ENCODE measurements around the gene EFCAB8. TPM values are rescaled to one million over a fixed set of nuclear protein-coding genes. Genes with fewer than 3 reads are reported as not detected.

Gene EFCAB8
- total and polyA plus RNA-seq, 4 experiments from 2014 or later, result 1.5 to 1.8 TPM; not detected in 2

GRCh38 chr20:32984196-32984595 is 125.5 kb downstream of the EFCAB8 start:
- intact Hi-C loops (cut with micrococcal nuclease), result no loop called here
- Mint-ChIP-seq H3K4me1 (peaks cover 5 to 19% (median 7%) of the 10 kb centered on the region in 4 donors), H3K4me3 (no peak overlapping the region), H3K27me3 (no peaks in the 10 kb centered on the region), H3K9me3 (no peaks in the 10 kb centered on the region), H3K27ac (peak overlapping the region in 1 of 7 donors; percentile 32), H3K36me3 (no peaks in the 10 kb centered on the region)
- no peaks in the 10 kb centered on the region for H3K4me1 ChIP-seq (ENCODE audit: insufficient read depth, low read length)
- CTCF ChIA-PET (ENCODE audit: partially characterized antibody), result interaction anchor here (1.0 to 2.3 kb wide), 2 partner anchors 11 to 38 kb away, joined by 5 to 9 read pairs; no protein-coding TSS in a partner anchor
- H3K27ac ChIP-seq (ENCODE audit: low read depth, low read length), result no peak overlapping the region
- no peaks in the 10 kb centered on the region for H3K27me3 ChIP-seq (ENCODE audit: insufficient read depth, low read length)
- no peak overlapping the region for H3K4me3 ChIP-seq (ENCODE audit: low read length in 2 of 2)
- no peaks in the 10 kb centered on the region for H3K9me3 ChIP-seq (ENCODE audit: control insufficient read depth in 1 of 2, low read length in 2 of 2)
- POLR2A ChIA-PET (ENCODE audit: partially characterized antibody), result interaction anchor here (0.6 to 3.2 kb wide), 2 partner anchors 12 to 222 kb away, joined by 3 to 15 read pairs; no protein-coding TSS in a partner anchor
- DNase-seq, result no peak
- no peaks in the 10 kb centered on the region for H3K36me3 ChIP-seq (ENCODE audit: insufficient read depth, low read length)

GRCh38 chr20:32984631-32985354 is 126.1 kb downstream of the EFCAB8 start:
- no peaks in the 10 kb centered on the region for H3K4me1 ChIP-seq (ENCODE audit: insufficient read depth, low read length)
- Mint-ChIP-seq H3K36me3 (no peaks in the 10 kb centered on the region), H3K27me3 (no peaks in the 10 kb centered on the region), H3K4me3 (no peak overlapping the region), H3K4me1 (peaks cover 7 to 19% (median 7%) of the 10 kb centered on the region in 4 donors), H3K9me3 (no peaks in the 10 kb centered on the region), H3K27ac (peak overlapping the region in 1 of 7 donors; percentile 12)
- no peak overlapping the region for H3K27ac ChIP-seq (ENCODE audit: low read depth, low read length)
- no peaks in the 10 kb centered on the region for H3K27me3 ChIP-seq (ENCODE audit: insufficient read depth, low read length)
- H3K36me3 ChIP-seq (ENCODE audit: insufficient read depth, low read length), result no peaks in the 10 kb centered on the region
- no peak overlapping the region for H3K4me3 ChIP-seq (ENCODE audit: low read length in 2 of 2)
- CTCF ChIA-PET (ENCODE audit: partially characterized antibody), result interaction anchor here (1.3 to 2.3 kb wide), 2 partner anchors 12 to 13 kb away, joined by 3 to 9 read pairs; no protein-coding TSS in a partner anchor
- intact Hi-C loops (cut with micrococcal nuclease), result no loop called here
- POLR2A ChIA-PET (ENCODE audit: partially characterized antibody), result interaction anchor here (1.0 kb wide), 2 partner anchors 9 to 12 kb away, joined by 3 read pairs; no protein-coding TSS in a partner anchor
- DNase-seq, result no peak
- H3K9me3 ChIP-seq (ENCODE audit: control insufficient read depth in 1 of 2, low read length in 2 of 2), result no peaks in the 10 kb centered on the region

DNA sequence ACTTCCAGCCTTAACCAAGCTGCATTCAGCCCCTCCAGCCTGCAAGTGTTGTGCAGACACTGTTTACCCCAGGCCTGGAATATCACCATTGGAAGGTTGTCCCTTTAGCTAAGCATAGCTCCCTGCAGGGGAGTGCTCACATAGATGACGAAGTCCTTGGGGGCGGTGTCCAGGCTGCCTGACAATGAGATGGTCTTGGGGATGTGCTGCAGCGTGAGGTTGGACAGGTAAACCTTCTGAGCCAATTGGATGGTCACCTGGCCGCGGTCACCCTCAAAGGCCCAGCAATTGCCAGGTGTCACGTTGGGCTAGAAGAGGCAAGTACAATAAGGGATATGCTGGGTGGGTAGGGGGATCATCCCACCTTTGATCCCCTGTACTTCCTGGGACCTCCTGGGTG is 126.9 kb downstream of the EFCAB8 start:
- Histone ChIP-seq H3K4me3 (ENCODE audit: low read length in 2 of 2) (no peak overlapping the region), H3K27me3 (ENCODE audit: insufficient read depth, low read length) (no peaks in the 10 kb centered on the region), H3K9me3 (ENCODE audit: control insufficient read depth in 1 of 2, low read length in 2 of 2) (no peaks in the 10 kb centered on the region), H3K36me3 (ENCODE audit: insufficient read depth, low read length) (no peaks in the 10 kb centered on the region), H3K4me1 (ENCODE audit: insufficient read depth, low read length) (peaks cover under 1% of the 10 kb centered on the region), H3K27ac (ENCODE audit: low read depth, low read length) (no peak overlapping the region)
- Mint-ChIP-seq H3K4me1 (peaks cover 7 to 22% (median 8%) of the 10 kb centered on the region in 4 donors), H3K4me3 (no peak overlapping the region), H3K27me3 (no peaks in the 10 kb centered on the region), H3K27ac (no peak overlapping the region), H3K36me3 (no peaks in the 10 kb centered on the region), H3K9me3 (no peaks in the 10 kb centered on the region)
- no peak for DNase-seq
- POLR2A ChIA-PET (ENCODE audit: partially characterized antibody), result interaction anchor here (1.0 to 1.5 kb wide), 3 partner anchors 8 to 13 kb away, joined by 3 read pairs; no protein-coding TSS in a partner anchor
- intact Hi-C loops (cut with micrococcal nuclease), result no loop called here
- CTCF ChIA-PET (ENCODE audit: partially characterized antibody), result interaction anchor here (1.3 kb wide), 1 partner anchor 12 kb away, joined by 3 read pairs; no protein-coding TSS in a partner anchor

DNA sequence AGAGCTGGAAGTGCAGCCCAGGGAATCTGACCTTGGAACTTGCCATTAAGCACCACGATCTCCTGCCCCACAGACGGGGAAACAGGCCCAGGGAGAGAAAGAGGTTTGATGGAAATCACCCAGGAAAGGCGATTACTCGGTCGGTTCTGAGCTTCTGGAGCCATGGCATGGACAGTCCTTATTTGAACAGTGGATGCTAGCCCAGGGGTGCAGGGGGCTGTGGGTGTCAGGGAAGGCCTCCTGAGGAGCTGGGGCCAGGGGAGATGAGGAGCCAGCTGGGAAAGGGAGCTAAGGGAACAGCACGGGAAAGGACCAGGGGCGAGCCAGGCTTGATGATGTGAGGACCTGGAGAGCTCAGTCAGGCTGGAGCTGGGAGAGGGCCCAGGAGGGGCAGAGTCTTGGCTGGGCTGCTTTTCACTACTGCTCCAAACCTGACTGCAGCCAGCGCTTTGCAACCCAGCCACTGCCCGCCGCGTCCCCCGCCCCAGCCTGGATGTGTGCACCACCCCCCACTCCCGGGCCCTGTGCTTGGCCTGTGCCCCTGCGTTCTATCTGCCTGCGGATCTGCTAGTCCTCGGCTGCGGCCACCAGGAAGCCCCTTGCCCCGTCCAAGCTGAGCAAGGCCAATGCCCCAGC is 127.7 kb downstream of the EFCAB8 start:
- Histone ChIP-seq H3K4me3 (ENCODE audit: low read length in 2 of 2) (no peak overlapping the region), H3K27me3 (ENCODE audit: insufficient read depth, low read length) (no peaks in the 10 kb centered on the region), H3K4me1 (ENCODE audit: insufficient read depth, low read length) (peaks cover 6% of the 10 kb centered on the region), H3K27ac (ENCODE audit: low read depth, low read length) (no peak overlapping the region), H3K9me3 (ENCODE audit: control insufficient read depth in 1 of 2, low read length in 2 of 2) (no peaks in the 10 kb centered on the region), H3K36me3 (ENCODE audit: insufficient read depth, low read length) (no peaks in the 10 kb centered on the region)
- no peak for DNase-seq
- Mint-ChIP-seq H3K36me3 (no peaks in the 10 kb centered on the region), H3K27me3 (no peaks in the 10 kb centered on the region), H3K4me3 (no peak overlapping the region), H3K9me3 (no peaks in the 10 kb centered on the region), H3K4me1 (peaks cover 9 to 23% (median 12%) of the 10 kb centered on the region in 4 donors), H3K27ac (peak overlapping the region in 2 of 7 donors; percentile 37 to 77)
- ChIA-PET CTCF (ENCODE audit: partially characterized antibody) (interaction anchor here (1.1 kb wide), 1 partner anchor 18 kb away, joined by 3 read pairs; no protein-coding TSS in a partner anchor), POLR2A (ENCODE audit: partially characterized antibody) (interaction anchor here (1.5 kb wide), 1 partner anchor 9 kb away, joined by 3 read pairs; no protein-coding TSS in a partner anchor)
- intact Hi-C loops (cut with micrococcal nuclease), result no loop called here

- H3K9me3 ChIP-seq (ENCODE audit: control insufficient read depth in 1 of 2, low read length in 2 of 2), result no peaks in the 10 kb centered on the region
- Mint-ChIP-seq H3K9me3 (no peaks in the 10 kb centered on the region), H3K4me3 (no peak overlapping the region), H3K27me3 (no peaks in the 10 kb centered on the region), H3K4me1 (peaks cover 9 to 29% (median 12%) of the 10 kb centered on the region in 4 donors), H3K36me3 (no peaks in the 10 kb centered on the region), H3K27ac (no peak overlapping the region)
- no peak for DNase-seq
- CTCF ChIA-PET (ENCODE audit: partially characterized antibody), result interaction anchor here (1.1 kb wide), 1 partner anchor 17 kb away, joined by 3 read pairs; no protein-coding TSS in a partner anchor
- no peak overlapping the region for H3K27ac ChIP-seq (ENCODE audit: low read depth, low read length)
- H3K4me1 ChIP-seq (ENCODE audit: insufficient read depth, low read length), result peaks cover 8% of the 10 kb centered on the region
- POLR2A ChIA-PET (ENCODE audit: partially characterized antibody), result interaction anchor here (1.5 kb wide), 1 partner anchor 9 kb away, joined by 3 read pairs; no protein-coding TSS in a partner anchor
- intact Hi-C loops (cut with micrococcal nuclease), result no loop called here
- H3K27me3 ChIP-seq (ENCODE audit: insufficient read depth, low read length), result no peaks in the 10 kb centered on the region
- H3K4me3 ChIP-seq (ENCODE audit: low read length in 2 of 2), result no peak overlapping the region
- H3K36me3 ChIP-seq (ENCODE audit: insufficient read depth, low read length), result no peaks in the 10 kb centered on the region
Observed at GRCh38 chr20:32987044-32987825, 128.5 kb downstream of the EFCAB8 start.

- no peaks in the 10 kb centered on the region for H3K27me3 ChIP-seq (ENCODE audit: insufficient read depth, low read length)
- no peak for DNase-seq
- Mint-ChIP-seq H3K36me3 (no peaks in the 10 kb centered on the region), H3K27ac (peak overlapping the region in 3 of 7 donors; percentile 25 to 36 (median 29)), H3K9me3 (no peaks in the 10 kb centered on the region), H3K4me3 (no peak overlapping the region), H3K4me1 (peaks cover 6 to 26% (median 12%) of the 10 kb centered on the region in 4 donors), H3K27me3 (no peaks in the 10 kb centered on the region)
- peaks cover 8% of the 10 kb centered on the region for H3K4me1 ChIP-seq (ENCODE audit: insufficient read depth, low read length)
- no peak overlapping the region for H3K4me3 ChIP-seq (ENCODE audit: low read length in 2 of 2)
- CTCF ChIA-PET (ENCODE audit: partially characterized antibody), result no interaction called here
- intact Hi-C loops (cut with micrococcal nuclease), result no loop called here
- POLR2A ChIA-PET (ENCODE audit: partially characterized antibody), result no interaction called here
- H3K36me3 ChIP-seq (ENCODE audit: insufficient read depth, low read length), result no peaks in the 10 kb centered on the region
- no peak overlapping the region for H3K27ac ChIP-seq (ENCODE audit: low read depth, low read length)
- H3K9me3 ChIP-seq (ENCODE audit: control insufficient read depth in 1 of 2, low read length in 2 of 2), result no peaks in the 10 kb centered on the region
Observed at GRCh38 chr20:32988008-32988407, 129.3 kb downstream of the EFCAB8 start.
